OCI-LY7 (cell line): ENCODE measurements around the gene KNL1. TPM values are rescaled to one million over a fixed set of nuclear protein-coding genes. Genes with fewer than 3 reads are reported as not detected.

ENCODE experiments used
- BruUV-seq: library from RNA; stranded (reverse); fragments of 400-500 nt; replicated peaks from 2 replicates; lab custom pipeline; 2021; lab: Mats Ljungman, UMichigan
- CTCF ChIA-PET: fragments of 300-600 bp; sonication (Branson Sonifier 250); formaldehyde crosslinking; loops from one replicate; lab custom pipeline; 2022; ENCODE audit warnings: antibody characterized with exemption; ENCODE audit not compliant: unreplicated experiment; lab: Charles Lee
- POLR2A ChIA-PET: fragments of 300-600 bp; sonication (Branson Sonifier 250); formaldehyde crosslinking; loops from one replicate; lab custom pipeline; 2022; ENCODE audit warnings: antibody characterized with exemption; lab: Charles Lee
- DNase-seq: peaks from one replicate; pipeline ENCODE4 v3.0.0-alpha.2; 2015; ENCODE audit warnings: low spot score
- H2AFZ ChIP-seq: fragments of 200-600 bp; sonication (generic), shearing (Covaris generic); 2 replicates; pipeline ENCODE4 v1.6.1; 2014; ENCODE audit warnings: mild to moderate bottlenecking, antibody characterized with exemption, low read length, moderate library complexity
- H3K27ac ChIP-seq: fragments of 200-600 bp; sonication (generic); 2 replicates; pipeline ENCODE4 v1.5.1; 2014; ENCODE audit warnings: mixed run types, low read depth, mild to moderate bottlenecking, moderate library complexity, low read length, inconsistent platforms; ENCODE audit not compliant: poor library complexity, severe bottlenecking
- H3K36me3 ChIP-seq: fragments of 200-600 bp; sonication (generic); 2 replicates; pipeline ENCODE4 v1.6.1; 2014; ENCODE audit warnings: mild to moderate bottlenecking, antibody characterized with exemption, low read length, moderate library complexity, mixed read lengths; ENCODE audit not compliant: insufficient read depth
- H3K4me1 ChIP-seq: fragments of 200-600 bp; sonication (generic); 2 replicates; pipeline ENCODE4 v1.5.1; 2014; ENCODE audit warnings: mild to moderate bottlenecking, low read length; ENCODE audit not compliant: insufficient read depth, poor library complexity, severe bottlenecking
- H3K4me2 ChIP-seq: fragments of 200-600 bp; sonication (generic); 2 replicates; pipeline ENCODE4 v1.6.1; 2014; ENCODE audit warnings: mild to moderate bottlenecking, low read length
- H3K4me3 ChIP-seq: fragments of 200-600 bp; sonication (generic); 2 replicates; pipeline ENCODE4 v1.5.1; 2014; ENCODE audit warnings: mild to moderate bottlenecking, low read depth, low read length; ENCODE audit not compliant: poor library complexity, severe bottlenecking
- H3K79me2 ChIP-seq: fragments of 200-600 bp; sonication (generic); 2 replicates; pipeline ENCODE4 v1.6.1; 2016; ENCODE audit warnings: low read depth, mild to moderate bottlenecking, low read length, moderate library complexity, mixed read lengths; ENCODE audit not compliant: insufficient read depth
- H3K9me2 ChIP-seq: fragments of 200-600 bp; sonication (generic); 2 replicates; pipeline ENCODE4 v1.6.1; 2016; ENCODE audit warnings: mild to moderate bottlenecking, low read length, mixed read lengths; ENCODE audit not compliant: insufficient read depth
- H3K9me3 ChIP-seq: fragments of 200-600 bp; sonication (generic); 2 replicates; pipeline ENCODE4 v1.6.1; 2014; ENCODE audit warnings: mild to moderate bottlenecking, mixed run types, low read length, mixed read lengths
- H4K20me1 ChIP-seq: fragments of 200-600 bp; sonication (generic); 2 replicates; pipeline ENCODE4 v1.6.1; 2014; ENCODE audit warnings: mild to moderate bottlenecking, antibody characterized with exemption, low read length, moderate library complexity, mixed read lengths; ENCODE audit not compliant: insufficient read depth
- CTCF ChIP-seq: fragments of 200-600 bp; sonication (generic); conservative IDR thresholded peaks from 2 replicates; pipeline ENCODE4 v1.5.1; 2014; ENCODE audit warnings: mild to moderate bottlenecking, antibody characterized with exemption, low read length, moderate library complexity, mixed read lengths
- EZH2phosphoT487 ChIP-seq: fragments of 200-600 bp; sonication (generic); IDR thresholded peaks from 2 replicates; pipeline ENCODE4 v1.6.1; 2018; ENCODE audit warnings: low read depth, borderline replicate concordance, mild to moderate bottlenecking, mixed run types, antibody characterized with exemption, low read length, moderate library complexity, mixed read lengths
- intact Hi-C: fragments of 100-400 bp; cut with micrococcal nuclease; formaldehyde crosslinking; loops from one replicate; pipeline ENCODE4 v1.10.0; 2022; ENCODE audit not compliant: unreplicated experiment
- total RNA-seq, 2 experiments: library from RNA; depleted of rRNA in 1 of 2; stranded (reverse); fragments of >200 nt in 1 of 2; shearing (Covaris generic) in 1 of 2; gene quantifications; 2 replicates each; pipeline ENCODE4 v1.2.3, GENCODE V29; 2014 to 2022

Gene KNL1
- total RNA-seq, 2 experiments from 2014 or later: 51.3 to 58.7 TPM

GRCh38 chr15:40685376-40685775 is 91.3 kb downstream of the KNL1 start:
- ChIA-PET POLR2A (interaction anchor here (2.8 kb wide), 1 partner anchor 9 kb away, joined by 14 read pairs; the partner anchor contains the start of gene RAD51), CTCF (no interaction called here)
- Histone ChIP-seq H3K27ac (no peak overlapping the region), H3K9me2 (no peaks in the 10 kb centered on the region), H3K4me2 (no peak overlapping the region), H3K79me2 (no peaks in the 10 kb centered on the region), H3K36me3 (no peaks in the 10 kb centered on the region), H4K20me1 (no peaks in the 10 kb centered on the region), H3K9me3 (no peaks in the 10 kb centered on the region), H3K4me3 (no peak overlapping the region), H3K4me1 (peaks cover 8% of the 10 kb centered on the region), H2AFZ (no peak overlapping the region)
- BruUV-seq: no TSS peak
- TF ChIP-seq EZH2phosphoT487: no peak
- TF ChIP-seq CTCF: no peak
- DNase-seq: no peak
- intact Hi-C loops: no loop called here

GRCh38 chr15:40688932-40689799 is 95.1 kb downstream of the KNL1 start:
- H3K9me3 ChIP-seq: no peaks in the 10 kb centered on the region
- H2AFZ ChIP-seq: no peak overlapping the region
- no peak overlapping the region for H3K4me3 ChIP-seq
- no peaks in the 10 kb centered on the region for H4K20me1 ChIP-seq
- intact Hi-C loops: no loop called here
- ChIA-PET POLR2A (no interaction called here), CTCF (interaction anchor here (0.6 kb wide), 1 partner anchor 205 kb away, joined by 5 read pairs; no protein-coding TSS in a partner anchor)
- no peaks in the 10 kb centered on the region for H3K79me2 ChIP-seq
- TF ChIP-seq EZH2phosphoT487 (no peak), CTCF (no peak)
- peaks cover 6% of the 10 kb centered on the region; the same call in 1 of the 2 replicates for H3K36me3 ChIP-seq
- peaks cover 10% of the 10 kb centered on the region for H3K4me1 ChIP-seq
- BruUV-seq: no TSS peak
- H3K27ac ChIP-seq: no peak overlapping the region
- no peak for DNase-seq
- H3K9me2 ChIP-seq: no peaks in the 10 kb centered on the region
- H3K4me2 ChIP-seq: no peak overlapping the region

GRCh38 chr15:40691737-40692136 is 97.7 kb downstream of the KNL1 start:
- Histone ChIP-seq H3K4me1 (peaks cover 17% of the 10 kb centered on the region), H2AFZ (no peak overlapping the region), H3K4me3 (no peak overlapping the region), H3K27ac (no peak overlapping the region), H3K4me2 (no peak overlapping the region), H4K20me1 (peaks cover 8% of the 10 kb centered on the region), H3K9me2 (no peaks in the 10 kb centered on the region), H3K9me3 (no peaks in the 10 kb centered on the region), H3K36me3 (peaks cover 14% of the 10 kb centered on the region; the same call in 1 of the 2 replicates), H3K79me2 (peaks cover 15% of the 10 kb centered on the region)
- POLR2A ChIA-PET: no interaction called here
- no peak for TF ChIP-seq EZH2phosphoT487
- no peak for DNase-seq
- no TSS peak for BruUV-seq
- CTCF ChIA-PET: no interaction called here
- intact Hi-C loops: no loop called here
